HepG2 (cell line): ENCODE data around the gene DISP2. TPM values are rescaled to one million over a fixed set of nuclear protein-coding genes. Genes with fewer than 3 reads are reported as not detected.

Source experiments
- FOXP1 ChIP-seq, 2 experiments: fragments of 450-650 bp in 1 of 2; IDR thresholded peaks; 2 replicates each; pipeline ENCODE4 v1.6.1; 2017 to 2018; ENCODE audit warnings: antibody characterized with exemption in 1 of 2
- HNF4G ChIP-seq, 2 experiments: sonication (generic) in 1 of 2; formaldehyde crosslinking in 1 of 2; IDR thresholded peaks; 2 replicates each; pipeline versions ENCODE4 v1.4.0 to v1.6.1; 2011 to 2020; ENCODE audit warnings: borderline replicate concordance in 2 of 2, low read depth in 2 of 2, mild to moderate bottlenecking in 2 of 2, low read length in 1 of 2, missing genetic modification reagents in 1 of 2, moderate library complexity in 1 of 2
- MATR3 ChIP-seq: sonication (generic); formaldehyde crosslinking; IDR thresholded peaks from 2 replicates; pipeline ENCODE4 v1.4.0; 2020; ENCODE audit warnings: missing genetic modification reagents
- PATZ1 ChIP-seq: sonication (generic); formaldehyde crosslinking; IDR thresholded peaks from 2 replicates; pipeline ENCODE4 v1.4.0; 2020; ENCODE audit warnings: missing genetic modification reagents
- PCBP1 ChIP-seq: fragments of 200-400 bp; formaldehyde crosslinking; IDR thresholded peaks from 2 replicates; pipeline ENCODE4 v1.6.1; 2017; ENCODE audit warnings: mild to moderate bottlenecking, low read depth, low read length, borderline replicate concordance
- SRSF9 ChIP-seq: fragments of 200-400 bp; formaldehyde crosslinking; IDR thresholded peaks from 2 replicates; pipeline ENCODE4 v1.6.1; 2018; ENCODE audit warnings: borderline replicate concordance, mild to moderate bottlenecking, low read depth, low read length; ENCODE audit not compliant: insufficient read depth, poor library complexity, severe bottlenecking
- ZNF562 ChIP-seq: sonication (generic); formaldehyde crosslinking; IDR thresholded peaks from 2 replicates; pipeline ENCODE4 v1.8.0; 2022; ENCODE audit warnings: missing genetic modification reagents, borderline replicate concordance
- ZNF646 ChIP-seq: sonication (generic); formaldehyde crosslinking; IDR thresholded peaks from 2 replicates; pipeline ENCODE4 v1.9.0; 2021; ENCODE audit warnings: mild to moderate bottlenecking, missing genetic modification reagents
- ZNF670 ChIP-seq: sonication (generic); formaldehyde crosslinking; IDR thresholded peaks from 2 replicates; pipeline ENCODE4 v1.8.0; 2022; ENCODE audit warnings: mild to moderate bottlenecking, missing genetic modification reagents, borderline replicate concordance
- ZNF687 ChIP-seq: sonication (generic); formaldehyde crosslinking; IDR thresholded peaks from 2 replicates; pipeline ENCODE4 v1.5.1; 2020; ENCODE audit warnings: mild to moderate bottlenecking, missing genetic modification reagents, moderate library complexity
- ZNF713 ChIP-seq: sonication (generic); formaldehyde crosslinking; IDR thresholded peaks from 2 replicates; pipeline ENCODE4 v1.4.0; 2020; ENCODE audit warnings: mild to moderate bottlenecking, missing genetic modification reagents
- ZSCAN22 ChIP-seq: sonication (generic); formaldehyde crosslinking; IDR thresholded peaks from 2 replicates; pipeline ENCODE4 v1.4.0; 2020; ENCODE audit warnings: mild to moderate bottlenecking, missing genetic modification reagents
- polyA plus RNA-seq, 8 experiments: library from polyadenylated mRNA; depleted of rRNA in 3 of 8; stranded (reverse) in 7 of 8; unstranded in 1 of 8; fragments of >200 nt; fragmentation: Illumina TruSeq in 4 of 8; extraction: Trizol in 4 of 8; gene quantifications; 2 replicates each; pipeline versions ENCODE4 v1.2.1 to v1.2.3, GENCODE V29; 2011 to 2016; ENCODE audit warnings: low read depth in 4 of 8, missing spikeins in 1 of 8, mixed read lengths in 1 of 8; ENCODE audit not compliant: insufficient read depth in 1 of 8
- total RNA-seq, 5 experiments: library from RNA; depleted of rRNA; stranded (reverse); fragments of >200 nt; fragmentation: Illumina TruSeq; extraction: Trizol; gene quantifications; 2 replicates each; pipeline ENCODE4 v1.2.3, GENCODE V29; 2016; ENCODE audit warnings: low read depth in 1 of 5

Gene DISP2
- total and polyA plus RNA-seq, 2 of the 13 experiments (the other 11 are each of a cell fraction or from before 2014, with no cell fraction given) = 0.09 to 0.32 TPM

GRCh38 chr15:40367686-40368611, 9.9 kb downstream of the DISP2 start (continued):
- TF ChIP-seq ZNF646 = no peak
- TF ChIP-seq MATR3 (CRISPR knock-in tag) = no peak
- peak; percentile 94 for TF ChIP-seq ZNF562 (CRISPR knock-in tag)
- TF ChIP-seq ZNF713 (CRISPR knock-in tag) = no peak
- TF ChIP-seq ZNF670 (CRISPR knock-in tag) = peak; percentile 77; the same call in 1 of the 2 replicates
- TF ChIP-seq HNF4G (IDR thresholded peaks at IDR 0.05; ENCODE audit: borderline replicate concordance, low read depth, low read length) = no peak
- TF ChIP-seq HNF4G (CRISPR knock-in tag; IDR thresholded peaks at IDR 0.05; ENCODE audit: borderline replicate concordance, low read depth) = 0 out of 2 replicates have a peak, but pooled peaks have one; percentile 30
- TF ChIP-seq FOXP1 (IDR thresholded peaks at IDR 0.05) = no peak
- TF ChIP-seq FOXP1 (CRISPR knock-in tag; IDR thresholded peaks at IDR 0.05) = no peak
- TF ChIP-seq PATZ1 = peak; percentile 77
- TF ChIP-seq SRSF9 = no peak
- peak; percentile 76; the same call in 1 of the 2 replicates for TF ChIP-seq ZSCAN22 (CRISPR knock-in tag)
- TF ChIP-seq ZNF687 (CRISPR knock-in tag) = peak; percentile 99
- TF ChIP-seq PCBP1 = no peak
